HG02759 (cell line): ENCODE data around the gene CACNA2D3.

Source experiments
- ATAC-seq: cut with Tn5 transposase; IDR thresholded peaks from one replicate; pipeline ENCODE4 v1.9.1; 2021; ENCODE audit warnings: mild to moderate bottlenecking, moderate library complexity; ENCODE audit not compliant: unreplicated experiment

Gene CACNA2D3

DNA sequence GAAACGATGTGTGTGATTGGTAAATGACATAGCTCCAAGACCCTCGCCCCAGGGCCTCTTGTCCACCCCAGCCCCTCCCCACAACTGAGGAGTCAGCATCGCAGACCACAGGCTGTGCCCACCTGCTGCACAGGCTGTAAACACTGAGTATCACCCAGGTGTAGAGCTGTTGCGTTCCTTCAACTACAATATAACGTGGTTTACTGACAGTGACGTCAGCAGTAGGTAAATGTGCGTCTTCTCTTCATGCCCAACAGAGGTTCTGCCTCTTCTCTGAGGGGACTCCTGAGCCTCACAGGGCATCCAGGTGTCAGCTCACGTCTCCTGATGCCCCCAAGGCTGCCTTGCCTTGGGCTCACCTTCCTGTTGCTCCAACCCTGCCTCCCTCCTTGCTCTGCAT is 395.1 kb downstream of the CACNA2D3 start:
- no peak for ATAC-seq

DNA sequence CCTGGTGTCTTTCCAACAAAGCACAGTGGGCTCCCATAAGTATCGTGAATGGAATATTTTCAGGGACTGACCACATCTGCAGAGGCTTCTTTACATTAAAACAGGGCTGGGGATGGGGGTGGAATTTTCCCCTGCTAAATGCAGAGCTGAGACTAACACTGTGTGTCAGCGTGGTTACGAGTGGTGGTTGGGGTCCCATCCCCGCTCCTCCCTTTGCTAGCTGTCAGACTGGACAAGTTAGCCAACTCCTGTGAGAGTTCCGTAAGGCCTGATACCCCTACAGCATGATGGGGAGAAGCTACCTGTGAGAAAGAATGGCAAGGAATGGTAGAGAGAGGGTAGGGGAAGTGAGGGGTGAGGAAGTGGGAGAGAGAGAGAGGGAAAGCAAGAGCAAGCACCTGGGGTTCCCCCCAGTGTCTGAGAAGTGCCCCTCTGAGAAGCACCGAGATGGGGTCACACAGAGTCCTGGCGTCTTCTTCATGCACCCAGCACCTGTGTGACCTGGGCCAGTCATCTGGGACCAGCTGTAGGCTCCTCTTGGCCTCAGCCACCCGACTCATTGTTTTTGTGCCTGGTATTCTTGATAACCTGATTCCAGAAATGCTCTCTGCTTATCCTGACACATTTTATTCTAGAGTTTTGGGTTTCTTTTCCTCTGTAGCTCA is 395.8 kb downstream of the CACNA2D3 start:
- ATAC-seq = no peak

DNA sequence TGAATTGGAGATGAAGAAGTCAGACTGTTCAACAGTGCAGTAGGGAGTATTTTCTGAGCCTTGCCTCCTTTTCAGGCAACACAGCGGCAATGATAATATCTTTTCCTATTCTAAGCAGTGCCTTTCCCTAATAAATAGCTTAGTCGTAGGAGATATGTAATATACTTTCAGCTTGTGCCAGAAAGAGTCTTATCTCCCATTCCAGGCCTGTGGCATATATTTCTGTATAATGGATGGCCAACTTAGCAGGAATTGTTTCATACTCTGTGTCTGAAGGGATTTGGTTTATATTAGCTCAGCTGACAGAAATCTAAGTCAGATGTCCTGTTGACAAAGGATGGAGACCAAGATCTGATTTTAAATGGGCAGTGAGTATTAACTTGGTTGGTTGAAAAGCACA is 397.1 kb downstream of the CACNA2D3 start:
- no peak for ATAC-seq

DNA sequence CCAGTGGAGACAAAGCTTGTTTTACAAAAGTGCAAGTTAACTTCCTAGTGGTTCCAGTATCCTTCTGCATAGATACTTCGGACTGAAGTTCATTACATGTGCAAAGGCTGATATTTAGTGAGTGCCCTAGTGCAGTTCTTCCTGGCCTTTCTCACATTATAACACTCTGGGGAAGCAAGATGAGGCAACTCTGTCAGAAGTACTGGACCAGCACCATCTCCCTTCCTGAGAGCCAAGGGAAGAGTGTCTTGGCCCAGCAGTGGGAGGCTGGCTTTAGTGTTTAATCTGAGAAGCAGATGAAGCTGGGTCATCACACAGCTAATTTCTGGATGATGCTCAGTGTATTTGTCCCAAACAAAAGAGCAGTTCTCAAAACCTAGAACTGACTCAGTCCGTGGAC is 397.7 kb downstream of the CACNA2D3 start:
- ATAC-seq = no peak

DNA sequence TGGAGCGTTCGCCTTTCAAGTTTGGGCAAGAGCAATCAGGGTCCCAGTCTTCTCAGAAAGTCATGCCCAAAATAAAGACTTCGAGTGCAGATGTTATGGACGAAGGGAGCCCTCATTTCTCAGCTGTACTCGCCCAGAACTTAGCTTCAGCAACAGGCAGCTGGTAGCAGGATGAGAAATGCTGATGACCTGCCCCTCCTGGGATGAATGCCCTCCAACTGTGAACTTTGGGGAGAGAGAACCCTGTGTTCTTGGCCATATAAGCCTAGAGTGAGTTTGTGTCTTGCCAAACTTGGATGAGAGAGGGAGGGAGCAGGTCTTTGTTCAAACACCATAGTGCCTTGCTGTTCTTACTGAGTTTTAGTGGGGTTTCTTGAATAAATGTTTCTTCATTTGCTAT is 405.2 kb downstream of the CACNA2D3 start:
- no peak for ATAC-seq

DNA sequence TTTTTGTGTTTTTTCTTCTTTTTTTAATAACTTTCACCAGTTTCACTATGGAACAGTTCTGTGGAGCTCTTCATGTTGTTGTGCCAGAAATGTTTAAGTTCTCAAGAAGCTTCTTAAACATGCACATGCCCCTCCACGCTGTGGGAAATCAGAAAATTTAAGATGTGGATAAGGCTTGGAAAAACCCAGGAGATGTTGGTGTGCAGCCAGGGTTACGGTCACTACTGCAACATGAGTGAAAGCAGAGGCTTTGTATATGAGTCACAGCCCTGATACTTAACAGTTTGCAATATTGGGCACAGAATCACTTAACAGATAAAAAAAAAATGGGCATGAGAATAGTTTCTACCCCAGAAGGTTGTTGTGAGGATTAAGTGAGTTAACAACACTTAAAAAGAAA is 405.6 kb downstream of the CACNA2D3 start:
- ATAC-seq = no peak

DNA sequence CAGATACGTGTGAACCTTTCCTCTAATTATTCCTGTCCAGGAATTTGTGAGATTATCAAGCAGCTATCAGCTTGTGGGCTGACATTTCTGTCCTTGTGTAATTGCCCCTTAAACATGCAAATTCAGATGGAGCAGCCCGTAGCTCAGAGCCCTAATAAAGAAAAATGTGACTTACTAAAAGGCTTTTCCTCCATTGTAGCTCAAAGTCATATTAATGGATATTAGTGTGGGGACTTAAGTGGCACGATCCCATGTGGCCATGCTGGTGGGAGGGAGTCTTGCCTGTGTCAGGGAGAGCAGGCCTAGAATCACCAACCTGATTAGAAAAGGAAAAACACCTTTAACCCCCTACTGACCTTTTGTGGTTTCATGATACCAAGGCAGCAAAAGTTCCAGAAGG is 406.3 kb downstream of the CACNA2D3 start:
- no peak for ATAC-seq

DNA sequence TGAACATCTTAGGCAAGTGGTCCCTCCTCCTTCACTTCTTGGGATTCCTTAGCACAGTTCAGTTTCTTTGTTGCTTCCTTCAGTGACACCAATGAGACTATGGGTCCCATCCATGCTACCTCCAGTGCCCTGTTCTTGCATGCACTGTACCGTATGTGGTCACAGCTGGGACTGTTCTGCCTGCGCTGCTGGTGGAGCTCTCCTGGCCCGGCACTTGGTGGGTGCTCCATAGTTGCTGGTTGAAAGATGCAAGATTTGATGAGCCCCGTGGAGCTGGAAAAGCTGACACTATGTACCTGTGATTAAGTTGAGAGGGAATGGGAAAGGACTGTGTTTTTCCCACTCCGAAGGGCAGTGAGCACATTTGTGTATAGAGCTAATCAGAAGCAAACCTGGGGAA is 407.7 kb downstream of the CACNA2D3 start:
- ATAC-seq = no peak

DNA sequence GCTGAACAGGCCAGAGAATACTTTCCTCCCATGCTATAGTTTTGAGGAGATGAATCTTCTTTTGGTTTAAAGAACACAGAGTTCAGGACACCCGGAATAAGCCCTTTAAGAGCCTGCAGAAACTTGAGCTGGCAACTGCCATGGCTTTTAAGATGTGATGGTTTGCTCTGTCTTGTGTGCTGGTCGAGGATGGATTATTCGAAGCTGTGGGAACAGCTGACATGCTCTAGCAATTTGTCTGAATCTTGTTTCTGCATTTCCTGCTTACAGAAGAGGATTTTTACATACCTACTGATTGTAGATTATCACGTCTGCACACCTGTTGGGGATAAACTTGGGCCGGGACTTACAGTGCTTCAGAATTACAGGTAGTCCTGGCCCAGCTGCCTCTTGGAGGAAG is 408.6 kb downstream of the CACNA2D3 start:
- ATAC-seq = no peak

DNA sequence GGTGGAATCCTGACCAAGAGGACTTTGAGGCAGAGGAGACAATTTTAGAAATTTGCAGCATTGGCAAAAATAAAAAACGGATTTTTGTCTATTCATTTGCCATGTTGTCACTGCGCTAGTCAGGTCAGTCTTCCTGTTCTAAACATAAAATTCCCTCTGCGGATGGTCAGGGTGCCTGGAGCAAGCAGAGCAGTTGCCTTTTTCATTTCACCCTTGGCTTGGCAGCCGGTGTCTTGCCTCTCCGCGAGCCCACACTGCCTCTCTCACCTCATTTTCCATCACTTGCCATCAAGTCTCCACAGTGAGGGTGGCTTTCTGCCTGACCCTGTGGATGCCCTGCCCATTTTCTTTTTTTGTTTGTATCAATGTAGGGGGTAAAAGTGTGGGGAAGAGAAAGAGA is 409.4 kb downstream of the CACNA2D3 start:
- ATAC-seq = no peak

DNA sequence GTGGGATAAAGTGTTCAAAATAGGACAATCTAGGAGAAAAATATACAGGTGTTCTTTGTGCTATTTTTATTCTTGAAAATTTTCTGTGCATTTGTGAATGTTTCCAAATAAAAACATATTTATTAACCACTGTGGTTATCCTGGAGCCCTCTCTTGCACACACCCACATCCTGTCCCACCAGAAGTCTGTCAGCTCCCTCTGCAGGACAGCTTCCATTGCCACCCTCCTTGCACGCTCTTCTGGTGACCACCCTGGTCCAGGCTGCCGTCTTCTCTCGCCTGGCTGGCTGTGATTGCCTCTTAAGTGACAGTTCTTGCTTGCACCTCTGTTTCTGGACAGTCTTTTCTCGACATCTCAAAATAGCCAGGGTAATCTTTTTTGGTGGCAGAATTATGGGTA is 411.5 kb downstream of the CACNA2D3 start:
- ATAC-seq = no peak

DNA sequence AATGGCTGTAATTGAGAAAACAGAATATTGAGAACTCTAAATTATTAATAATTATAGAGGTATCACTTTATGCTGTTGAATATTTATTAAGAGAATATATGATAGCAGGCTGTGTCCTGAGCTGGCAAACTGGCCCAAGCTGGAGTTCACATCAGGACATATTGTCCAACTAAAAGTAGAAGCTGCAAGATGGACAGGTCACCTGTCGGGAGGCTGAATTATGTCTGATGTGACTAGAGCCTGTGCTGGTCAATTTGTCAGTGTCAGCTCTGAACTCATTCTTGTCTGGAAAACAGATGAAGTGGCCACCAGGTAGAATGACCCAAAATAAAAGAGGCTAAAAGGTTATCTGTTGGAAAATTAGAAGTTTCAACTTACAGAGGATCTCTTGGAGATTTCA is 413.3 kb downstream of the CACNA2D3 start:
- no peak for ATAC-seq

DNA sequence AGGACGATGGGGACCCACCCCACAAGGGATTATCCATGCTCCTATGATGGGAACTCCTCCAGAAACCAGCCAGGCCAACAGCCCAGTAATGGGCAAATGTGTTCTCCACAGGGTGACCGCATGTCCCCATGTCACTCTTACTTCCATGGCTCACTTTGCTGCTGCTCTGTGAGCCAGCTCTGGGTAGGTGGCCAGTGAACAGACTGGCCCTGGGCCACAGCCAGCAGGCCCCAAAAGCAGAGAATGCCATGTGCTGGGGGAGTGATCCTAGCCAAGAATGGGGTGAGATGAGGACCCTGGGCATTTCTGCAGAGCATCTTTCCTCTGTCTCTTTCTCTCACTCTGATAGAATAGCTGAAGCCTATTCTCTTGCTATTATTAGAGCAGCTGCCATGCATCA is 414.1 kb downstream of the CACNA2D3 start:
- ATAC-seq = no peak

DNA sequence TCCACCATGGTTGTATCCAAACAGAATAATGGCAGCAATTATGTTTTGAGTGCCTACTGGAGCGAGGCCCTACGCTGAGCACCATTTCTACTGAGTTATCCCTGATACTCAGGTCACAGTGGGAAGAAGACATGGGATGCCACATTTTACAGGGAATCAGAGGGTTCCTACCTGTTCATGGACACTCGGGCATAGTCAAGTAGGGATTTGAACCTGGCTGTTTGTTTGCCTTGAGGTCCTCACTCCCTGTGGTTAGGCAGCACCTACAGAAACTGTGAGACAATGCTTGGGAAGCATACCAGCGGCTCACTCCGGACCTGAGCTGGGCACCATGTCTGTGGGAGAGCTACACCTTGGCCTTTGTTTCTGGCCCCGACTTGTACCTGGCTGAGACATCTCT is 415.2 kb downstream of the CACNA2D3 start:
- ATAC-seq = no peak

DNA sequence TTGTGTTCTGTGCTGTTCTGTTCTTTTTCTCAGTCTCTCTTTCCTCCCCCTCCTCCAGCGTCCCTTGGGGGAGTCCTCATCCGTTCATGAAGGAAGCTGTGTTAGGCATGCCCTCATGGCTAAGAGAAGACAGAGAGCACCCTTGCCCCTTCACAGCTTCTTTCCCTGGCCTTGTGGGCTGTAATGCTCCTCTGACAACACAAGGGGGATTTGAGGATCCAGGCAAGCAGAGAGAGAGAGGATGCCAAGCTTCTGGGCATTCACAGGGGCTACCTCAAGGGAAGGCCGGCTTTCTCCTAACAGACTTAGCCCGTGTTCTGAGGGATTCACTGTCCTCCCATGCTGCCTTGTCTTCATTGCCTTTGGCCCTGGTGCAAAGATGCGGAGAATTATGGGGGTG is 416.0 kb downstream of the CACNA2D3 start:
- ATAC-seq = no peak

DNA sequence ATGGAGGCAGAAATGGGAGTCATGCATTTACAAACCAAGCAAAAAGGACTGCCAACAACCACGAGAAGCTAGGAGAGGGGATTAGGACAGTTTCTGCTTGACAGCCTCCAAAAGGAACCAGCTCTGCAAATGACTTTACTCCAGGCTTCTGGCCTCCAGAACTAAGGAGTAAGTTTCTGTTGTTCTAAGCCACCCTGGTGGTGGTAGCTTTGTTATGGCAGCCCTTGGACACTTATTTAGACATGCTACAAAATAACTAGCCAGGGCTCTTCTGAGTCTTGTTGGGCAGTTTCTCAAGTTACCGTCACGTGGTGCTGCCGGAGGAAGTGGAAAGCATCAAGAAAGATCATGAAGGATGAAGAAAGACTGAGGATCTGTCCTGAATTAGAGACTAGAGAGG is 419.0 kb downstream of the CACNA2D3 start:
- no peak for ATAC-seq

DNA sequence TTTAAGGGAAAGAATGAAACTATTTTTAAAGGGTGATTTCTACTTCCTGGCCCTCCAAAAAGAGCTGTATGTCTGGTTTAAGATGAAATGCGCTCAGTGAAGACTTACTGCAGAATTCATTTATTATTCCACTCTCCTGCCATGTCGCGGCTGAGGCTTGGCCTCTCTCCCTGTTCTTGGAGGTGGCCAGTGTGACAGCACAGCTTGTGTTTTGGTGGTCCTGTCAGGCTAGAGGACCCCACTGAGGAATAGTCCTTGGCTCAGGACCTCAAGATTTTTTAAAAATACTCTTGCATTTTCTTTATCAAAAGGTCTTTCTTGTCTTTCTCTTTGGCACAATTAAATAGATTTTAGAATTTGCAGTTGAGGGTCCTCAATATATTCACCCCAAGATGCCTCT is 421.1 kb downstream of the CACNA2D3 start:
- no peak for ATAC-seq

DNA sequence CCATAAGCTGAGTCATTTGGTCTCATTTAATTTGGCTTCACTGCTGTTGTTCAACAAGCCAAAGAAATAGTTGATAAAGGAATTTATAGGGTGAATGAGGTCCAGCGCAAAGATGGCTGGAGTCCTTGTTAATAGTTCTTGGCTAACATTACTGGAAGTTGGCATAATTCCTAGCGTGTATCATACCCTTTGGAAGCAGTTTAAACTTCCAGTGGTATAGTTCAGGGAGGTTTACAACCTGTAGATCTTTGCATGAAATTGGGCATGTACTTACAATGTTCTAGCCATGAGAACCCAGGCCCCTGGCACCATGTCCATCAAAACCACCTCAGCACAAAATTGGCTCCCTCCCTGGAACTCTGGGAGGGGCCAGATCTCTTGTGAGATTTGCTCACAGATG is 424.7 kb downstream of the CACNA2D3 start:
- no peak for ATAC-seq

DNA sequence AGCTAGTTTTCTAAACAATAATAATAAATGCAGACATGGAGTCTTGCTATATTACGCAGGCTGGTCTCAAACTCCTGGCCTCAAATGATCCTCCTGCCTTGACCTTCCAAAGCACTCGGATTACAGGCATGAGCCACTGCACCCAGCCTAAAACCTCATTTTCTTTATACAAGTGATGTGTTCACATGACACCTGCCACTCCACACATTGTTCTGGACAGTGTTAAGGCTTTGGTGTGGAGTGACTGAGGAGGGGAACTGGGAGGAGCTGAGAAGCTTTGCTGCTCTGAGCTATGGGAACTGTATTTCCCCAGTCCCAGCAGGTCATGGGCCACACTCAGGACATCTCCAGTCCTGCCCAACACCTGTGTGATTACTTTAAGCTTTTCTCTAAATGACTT is 425.5 kb downstream of the CACNA2D3 start:
- no peak for ATAC-seq

DNA sequence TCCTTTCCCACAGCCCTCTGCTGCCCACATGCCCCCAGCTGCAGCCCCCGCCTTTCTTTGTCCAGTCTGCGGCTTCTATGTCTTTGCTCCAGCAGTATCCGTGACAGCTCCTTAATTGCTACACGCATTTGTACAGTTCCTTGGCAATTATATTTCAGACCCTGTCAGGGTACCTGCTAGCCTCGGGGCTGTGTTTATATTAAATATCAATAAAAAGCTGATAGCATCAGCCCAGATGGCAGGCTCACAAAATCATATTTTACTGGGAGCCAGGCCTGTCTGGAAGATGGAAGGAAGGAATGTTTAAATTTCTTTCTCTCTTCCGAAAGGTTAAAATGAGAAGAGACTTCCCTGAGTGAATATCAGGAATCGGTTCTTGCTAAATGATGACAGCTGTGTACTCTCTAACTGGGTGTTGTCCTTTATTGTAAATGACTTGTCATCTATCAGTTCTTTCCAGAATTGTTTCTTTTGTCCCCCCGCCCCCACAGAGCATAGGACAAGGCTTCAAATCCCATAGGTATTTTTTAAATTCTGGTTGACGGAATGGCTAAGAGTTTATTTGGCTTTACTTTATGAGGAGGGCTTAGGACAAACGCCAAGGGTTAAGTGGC is 427.4 kb downstream of the CACNA2D3 start:
- no peak for ATAC-seq

DNA sequence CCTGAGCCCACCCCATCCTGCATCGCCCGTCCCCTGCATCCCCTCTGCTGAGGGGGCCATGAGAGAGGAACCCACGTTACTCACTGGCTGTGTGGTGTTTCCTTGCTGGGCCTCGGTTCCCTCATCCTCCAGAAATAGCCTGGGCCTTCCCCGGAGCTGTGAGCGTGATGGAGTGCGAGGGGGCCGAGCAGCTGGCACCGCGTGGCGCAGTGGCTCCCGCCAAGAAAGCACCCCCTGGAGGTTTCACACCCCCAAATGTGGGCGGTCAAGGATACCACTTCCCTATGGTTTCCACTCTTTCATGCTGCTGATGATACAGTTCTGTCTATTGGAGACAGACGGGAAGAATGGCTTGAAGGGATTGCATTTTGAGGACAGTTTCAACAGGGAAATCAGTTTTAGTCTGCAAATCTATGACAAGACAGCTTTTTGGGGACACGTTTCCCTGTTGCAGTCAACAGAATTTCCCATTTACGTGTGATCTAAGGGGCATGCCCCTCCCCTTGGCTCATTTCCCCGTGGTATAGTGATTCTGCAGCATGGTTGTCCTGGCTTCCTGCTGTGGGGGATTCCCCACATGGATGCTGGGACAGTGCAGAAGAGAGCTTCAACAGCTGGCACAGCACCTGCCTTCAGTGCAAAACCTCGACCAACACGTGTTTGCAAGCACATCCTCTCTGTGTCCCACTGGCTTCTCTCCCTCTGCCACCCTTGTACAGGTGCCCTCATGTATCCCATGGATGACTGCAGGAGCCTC is 428.0 kb downstream of the CACNA2D3 start:
- no peak for ATAC-seq

DNA sequence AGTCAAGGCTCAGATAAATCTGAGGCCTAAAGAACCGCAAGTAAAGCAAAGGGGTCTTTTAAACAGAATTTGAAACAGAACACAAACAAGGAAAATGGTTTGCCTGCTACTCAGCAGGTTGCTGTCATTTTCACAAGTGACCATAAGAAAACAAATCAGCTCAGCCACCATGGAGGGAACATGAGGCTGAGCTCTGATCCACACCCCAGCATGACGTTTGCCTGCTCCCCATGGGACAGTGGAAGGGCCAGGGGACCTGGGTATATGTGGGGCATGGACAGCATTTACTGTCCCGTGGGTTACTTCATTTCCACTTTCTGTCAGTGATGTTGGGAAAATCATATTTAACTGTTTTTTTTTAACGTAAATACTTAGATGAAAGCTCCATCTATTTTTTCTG is 434.3 kb downstream of the CACNA2D3 start:
- no peak for ATAC-seq
